Ovary (tissue), 3 donors: Measurements from ENCODE around the gene PDE8A.

Source experiments
- EP300 ChIP-seq: sonication (generic); formaldehyde crosslinking; IDR thresholded peaks from one replicate; pipeline ENCODE4 v1.6.1; 2017; ENCODE audit warnings: antibody characterized with exemption
- POLR2A ChIP-seq: fragments of 450-650 bp; IDR thresholded peaks from one replicate; pipeline ENCODE4 v1.6.1; 2017; ENCODE audit warnings: antibody characterized with exemption, mild to moderate bottlenecking, moderate library complexity
- TF ChIP-seq, protein P1 (sequence below), 3 donors: fragments of 450-650 bp in 2 of 3; fragments of 200-600 bp in 1 of 3; IDR thresholded peaks; one replicate each; pipeline versions ENCODE4 v1.5.1 to v1.8.0; 2016 to 2022; ENCODE audit warnings: antibody characterized with exemption in 3 of 3, mild to moderate bottlenecking in 1 of 3
- donor health status: DM: no; HTN: no; CAD: no.

GRCh38 chr15:84942456-84942855 lies 39.2 kb upstream of the PDE8A start:
- TF ChIP-seq, protein P1, sequence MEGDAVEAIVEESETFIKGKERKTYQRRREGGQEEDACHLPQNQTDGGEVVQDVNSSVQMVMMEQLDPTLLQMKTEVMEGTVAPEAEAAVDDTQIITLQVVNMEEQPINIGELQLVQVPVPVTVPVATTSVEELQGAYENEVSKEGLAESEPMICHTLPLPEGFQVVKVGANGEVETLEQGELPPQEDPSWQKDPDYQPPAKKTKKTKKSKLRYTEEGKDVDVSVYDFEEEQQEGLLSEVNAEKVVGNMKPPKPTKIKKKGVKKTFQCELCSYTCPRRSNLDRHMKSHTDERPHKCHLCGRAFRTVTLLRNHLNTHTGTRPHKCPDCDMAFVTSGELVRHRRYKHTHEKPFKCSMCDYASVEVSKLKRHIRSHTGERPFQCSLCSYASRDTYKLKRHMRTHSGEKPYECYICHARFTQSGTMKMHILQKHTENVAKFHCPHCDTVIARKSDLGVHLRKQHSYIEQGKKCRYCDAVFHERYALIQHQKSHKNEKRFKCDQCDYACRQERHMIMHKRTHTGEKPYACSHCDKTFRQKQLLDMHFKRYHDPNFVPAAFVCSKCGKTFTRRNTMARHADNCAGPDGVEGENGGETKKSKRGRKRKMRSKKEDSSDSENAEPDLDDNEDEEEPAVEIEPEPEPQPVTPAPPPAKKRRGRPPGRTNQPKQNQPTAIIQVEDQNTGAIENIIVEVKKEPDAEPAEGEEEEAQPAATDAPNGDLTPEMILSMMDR (IDR thresholded peaks at IDR 0.05), result no peak
- no peak for TF ChIP-seq EP300
- TF ChIP-seq POLR2A, result no peak
